Vagina (tissue), 2 donors: ENCODE measurements around the gene MYBPH.

Source experiments
- CTCF ChIP-seq, 3 experiments: fragments of 450-650 bp in 2 of 3; fragments of 200-600 bp in 1 of 3; sonication (generic) in 1 of 3; IDR thresholded peaks; one replicate each; pipeline ENCODE4 v1.5.1; 2017 to 2019; ENCODE audit warnings: antibody characterized with exemption in 3 of 3, mild to moderate bottlenecking in 2 of 3, moderate library complexity in 2 of 3
- POLR2A ChIP-seq, 2 donors: fragments of 450-650 bp; IDR thresholded peaks; one replicate each; pipeline ENCODE4 v1.6.1; 2017; ENCODE audit warnings: antibody characterized with exemption in 2 of 2, mild to moderate bottlenecking in 2 of 2, moderate library complexity in 2 of 2

- TF ChIP-seq CTCF (IDR thresholded peaks at IDR 0.05) (no peak), POLR2A (IDR thresholded peaks at IDR 0.05) (no peak)
These were observed 49.4 kb upstream of the MYBPH start for GRCh38 chr1:203225071-203225470.
